ENCODE data around the gene POU2F3. TPM values are rescaled to one million over a fixed set of nuclear protein-coding genes. Genes with fewer than 3 reads are reported as not detected.

POU2F3 gene
- total and polyA plus RNA-seq, 2 of the 8 experiments (the other 6 are each of a cell fraction or from before 2014, with no cell fraction given): 1.0 to 2.1 TPM

GRCh38 chr11:120314861-120315260 lies 74.9 kb downstream of the POU2F3 start:
- H2BK20ac ChIP-seq (ENCODE audit: low read length): no peak overlapping the region
- POLR2A ChIA-PET (ENCODE audit: partially characterized antibody): interaction anchor here (0.7 to 0.8 kb wide), 2 partner anchors 10 to 78 kb away, joined by 3 to 4 read pairs; partner anchors contain the start of gene TLCD5
- H3K27me3 ChIP-seq (replicated peaks in 1 of 4; ENCODE audit: control insufficient read depth in 3 of 4, extremely low read depth in 1 of 4, insufficient read depth in 3 of 4, low read length in 3 of 4): no peaks in the 10 kb centered on the region; a peak in 1 of 7 replicates
- H3K4me3 ChIP-seq (ENCODE audit: extremely low read depth in 1 of 4, insufficient read depth in 2 of 4, low read depth in 3 of 4, low read length in 4 of 4): no peak overlapping the region
- DNase-seq (ENCODE audit: low read depth in 1 of 2, low spot score in 2 of 2) (no peak), FAIRE-seq (no peak)
- H2BK5ac ChIP-seq (ENCODE audit: low read depth, low read length): no peak overlapping the region
- H2AK5ac ChIP-seq (ENCODE audit: low read depth, low read length): no peak overlapping the region
- H2BK120ac ChIP-seq (replicated peaks; ENCODE audit: low read depth, low read length): no peak overlapping the region
- H3K9ac ChIP-seq (replicated peaks in 1 of 4; ENCODE audit: extremely low read depth in 1 of 4, low read depth in 3 of 4, low read length in 3 of 4): no peak overlapping the region
- no peak overlapping the region for H4K5ac ChIP-seq (ENCODE audit: insufficient read length, low read depth, low read length)
- no peaks in the 10 kb centered on the region for H4K20me1 ChIP-seq (replicated peaks in 1 of 2; ENCODE audit: control insufficient read depth in 1 of 2, insufficient read depth in 2 of 2, low read length in 2 of 2)
- no peak overlapping the region for H3K27ac ChIP-seq (ENCODE audit: low read depth, low read length)
- WGBS, 2 experiments (ENCODE audit: extremely low coverage in 1 of 2, insufficient coverage in 1 of 2, insufficient read length in 1 of 2, insufficient replicate concordance in 2 of 2, low coverage in 1 of 2, low lambda C conversion rate in 2 of 2, missing lambda C conversion rate in 1 of 2): 94% methylated on average over 3 of the region's 3 CpGs; no CpG with 5 or more reads in 1 of the 2 experiments
- no peaks in the 10 kb centered on the region for H3K79me1 ChIP-seq (ENCODE audit: low read depth, low read length)
- H3K9me3 ChIP-seq (ENCODE audit: insufficient read depth in 2 of 2, low read depth in 1 of 2, low read length in 1 of 2): no peaks in the 10 kb centered on the region
- TF ChIP-seq SP4 (IDR thresholded peaks at IDR 0.05; ENCODE audit: low read length) (no peak), BCL11A (IDR thresholded peaks at IDR 0.05; ENCODE audit: low read depth in 2 of 2, low read length in 2 of 2) (no peak), CHD1 (IDR thresholded peaks at IDR 0.05; ENCODE audit: low read depth, low read length) (no peak), CREB1 (IDR thresholded peaks at IDR 0.05) (no peak), ASH2L (IDR thresholded peaks at IDR 0.05; ENCODE audit: low read length) (no peak), POLR2AphosphoS5 (IDR thresholded peaks at IDR 0.05; ENCODE audit: low read depth, low read length) (no peak), MAFK (IDR thresholded peaks at IDR 0.05; ENCODE audit: low read depth, low read length) (no peak), CBX5 (IDR thresholded peaks at IDR 0.05; ENCODE audit: low read depth, low read length) (no peak), YY1 (IDR thresholded peaks at IDR 0.05; ENCODE audit: low read depth, low read length) (no peak), CHD2 (IDR thresholded peaks at IDR 0.05; ENCODE audit: low read length) (no peak), SIN3A (conservative IDR thresholded peaks at IDR 0.05 in 1 of 2, IDR thresholded peaks at IDR 0.05 in 1 of 2; ENCODE audit: low read depth in 1 of 2, low read length in 2 of 2) (no peak), HDAC2 (IDR thresholded peaks at IDR 0.05; ENCODE audit: borderline replicate concordance in 1 of 2, low read depth in 2 of 2, low read length in 2 of 2) (no peak), SUZ12 (IDR thresholded peaks at IDR 0.05; ENCODE audit: low read length) (no peak), CEBPB (IDR thresholded peaks at IDR 0.05; ENCODE audit: low read depth, low read length) (no peak), RNF2 (IDR thresholded peaks at IDR 0.05; ENCODE audit: borderline replicate concordance, low read depth, low read length, missing control alignments, poor library complexity, severe bottlenecking) (no peak)
- H3K23ac ChIP-seq (ENCODE audit: insufficient read length): no peak overlapping the region
- no peak overlapping the region; the same call in 1 of the 2 replicates for H4K8ac ChIP-seq (ENCODE audit: extremely low read depth, insufficient read depth, low read length)
- H3K4ac ChIP-seq (replicated peaks; ENCODE audit: insufficient read length, low read depth, low read length): no peak overlapping the region
- CTCF ChIA-PET (ENCODE audit: partially characterized antibody): interaction anchor here (1.2 to 31.5 kb wide), 4 partner anchors 14 to 199 kb away, joined by 3 to 1412 read pairs (median 46); partner anchors contain the start of gene POU2F3
- H2BK12ac ChIP-seq (ENCODE audit: low read depth, low read length): no peak overlapping the region
- H3K4me2 ChIP-seq (ENCODE audit: insufficient read depth in 1 of 2, low read depth in 2 of 2, low read length in 2 of 2): no peak overlapping the region; a peak in 1 of 4 replicates
- H2AFZ ChIP-seq (ENCODE audit: low read length): no peak overlapping the region
- H4K91ac ChIP-seq (replicated peaks; ENCODE audit: insufficient read length, low read length): no peak overlapping the region
- no peak overlapping the region for H2BK15ac ChIP-seq (ENCODE audit: low read length)
- no peak overlapping the region for H3K14ac ChIP-seq (ENCODE audit: insufficient read length)
- no peaks in the 10 kb centered on the region for H3K23me2 ChIP-seq (ENCODE audit: low read depth, low read length)
- no peak overlapping the region for H3K56ac ChIP-seq (replicated peaks; ENCODE audit: insufficient read length, low read depth, low read length)
- no peaks in the 10 kb centered on the region for H3K79me2 ChIP-seq (ENCODE audit: control insufficient read depth in 1 of 2, insufficient read depth in 2 of 2, low read length in 2 of 2)
- no peaks in the 10 kb centered on the region for H3K36me3 ChIP-seq (ENCODE audit: control insufficient read depth in 2 of 4, insufficient read depth in 4 of 4, low read length in 3 of 4)
- no peak overlapping the region; the same call in 1 of the 2 replicates for H3K18ac ChIP-seq (ENCODE audit: extremely low read depth, low read length)
- peaks cover 0 to 7% (median 6%) of the 10 kb centered on the region in 4 experiments for H3K4me1 ChIP-seq (replicated peaks in 1 of 4; ENCODE audit: control insufficient read depth in 3 of 4, insufficient read depth in 4 of 4, low read length in 3 of 4)
